IMR-90 (cell line): ENCODE results near the gene NMB. TPM values are rescaled to one million over a fixed set of nuclear protein-coding genes. Genes with fewer than 3 reads are reported as not detected.

Experiments used
- ATAC-seq: fragments of 200-7000 bp; cut with Tn5 transposase; 2 replicates; pipeline ENCODE4 v1.9.1; 2020; ENCODE audit warnings: low read depth, mild to moderate bottlenecking, moderate library complexity
- BruUV-seq: library from RNA; stranded (reverse); fragments of 400-500 nt; replicated peaks from 2 replicates; lab custom pipeline; 2021; lab: Mats Ljungman, UMichigan
- CTCF ChIA-PET: fragments of 300-600 bp; formaldehyde crosslinking; extraction: SDS; loops from one replicate; lab custom pipeline; 2021; ENCODE audit warnings: antibody characterized with exemption; lab: Yijun Ruan, JAX
- POLR2A ChIA-PET: fragments of 300-600 bp; sonication (Branson Sonifier 250); formaldehyde crosslinking; loops from one replicate; lab custom pipeline; 2022; ENCODE audit warnings: antibody characterized with exemption; ENCODE audit not compliant: unreplicated experiment; lab: Charles Lee
- DNase-seq: peaks from one replicate; pipeline ENCODE4 v3.0.0; 2013
- H2AFZ ChIP-seq: replicated peaks from 2 replicates; pipeline ENCODE3; 2013; ENCODE audit warnings: low read length, mild to moderate bottlenecking; ENCODE audit not compliant: poor library complexity
- H2AK5ac ChIP-seq: 2 replicates; pipeline ENCODE4 v1.6.1; 2013; ENCODE audit warnings: low read depth, low read length, inconsistent platforms
- H2AK9ac ChIP-seq: replicated peaks from 2 replicates; pipeline ENCODE3; 2013; ENCODE audit warnings: mild to moderate bottlenecking, low read depth, low read length, moderate library complexity; ENCODE audit not compliant: poor library complexity
- H2BK120ac ChIP-seq: 2 replicates; pipeline ENCODE4 v1.6.1; 2013; ENCODE audit warnings: low read depth, low read length, inconsistent platforms
- H2BK15ac ChIP-seq: 3 replicates; pipeline ENCODE4 v1.6.1; 2013; ENCODE audit warnings: low read depth, low read length, inconsistent platforms
- H2BK20ac ChIP-seq: 2 replicates; pipeline ENCODE4 v1.6.1; 2013; ENCODE audit warnings: low read depth, mild to moderate bottlenecking, inconsistent platforms, low read length, moderate library complexity
- H2BK5ac ChIP-seq: 2 replicates; pipeline ENCODE4 v1.6.1; 2013; ENCODE audit warnings: mild to moderate bottlenecking, low read depth, low read length, inconsistent platforms; ENCODE audit not compliant: poor library complexity, severe bottlenecking
- H3K14ac ChIP-seq: replicated peaks from 2 replicates; pipeline ENCODE4 v1.6.1; 2013; ENCODE audit warnings: low read depth, low read length, inconsistent platforms
- H3K18ac ChIP-seq: 2 replicates; pipeline ENCODE4 v1.6.1; 2013; ENCODE audit warnings: low read depth, low read length, control low read depth
- H3K23ac ChIP-seq: 2 replicates; pipeline ENCODE4 v1.6.1; 2013; ENCODE audit warnings: low read depth, low read length, inconsistent platforms
- H3K27ac ChIP-seq: 2 replicates; pipeline ENCODE4 v1.5.1; 2013; ENCODE audit warnings: mild to moderate bottlenecking, control low read depth, low read length; ENCODE audit not compliant: insufficient read depth
- H3K27me3 ChIP-seq: 2 replicates; pipeline ENCODE4 v1.6.1; 2013; ENCODE audit warnings: low read length; ENCODE audit not compliant: control insufficient read depth, insufficient read depth
- H3K36me3 ChIP-seq: 2 replicates; pipeline ENCODE4 v1.6.1; 2013; ENCODE audit warnings: low read length, mixed read lengths; ENCODE audit not compliant: control insufficient read depth, insufficient read depth
- H3K4ac ChIP-seq: 2 replicates; pipeline ENCODE4 v1.6.1; 2013; ENCODE audit warnings: low read depth, low read length, inconsistent platforms
- H3K4me1 ChIP-seq: 2 replicates; pipeline ENCODE4 v1.6.1; 2013; ENCODE audit warnings: low read length, mixed read lengths; ENCODE audit not compliant: control insufficient read depth, insufficient read depth
- H3K4me2 ChIP-seq: 2 replicates; pipeline ENCODE4 v1.6.1; 2013; ENCODE audit warnings: low read depth, mild to moderate bottlenecking, control low read depth, low read length, moderate library complexity
- H3K4me3 ChIP-seq: 2 replicates; pipeline ENCODE4 v1.5.1; 2013; ENCODE audit warnings: low read depth, mild to moderate bottlenecking, control low read depth, low read length, moderate library complexity; ENCODE audit not compliant: insufficient read depth
- H3K56ac ChIP-seq: 2 replicates; pipeline ENCODE4 v1.6.1; 2013; ENCODE audit warnings: low read length, inconsistent platforms; ENCODE audit not compliant: insufficient read depth; ENCODE audit errors: extremely low read depth
- H3K79me1 ChIP-seq, 2 experiments: 2 replicates each; pipeline ENCODE4 v1.6.1; 2013; ENCODE audit warnings: low read length in 2 of 2, inconsistent platforms in 1 of 2, low read depth in 1 of 2
- H3K9ac ChIP-seq: 2 replicates; pipeline ENCODE4 v1.6.1; 2013; ENCODE audit warnings: low read depth, low read length, control low read depth
- H3K9me1 ChIP-seq: 2 replicates; pipeline ENCODE4 v1.6.1; 2013; ENCODE audit warnings: low read length, inconsistent platforms; ENCODE audit not compliant: insufficient read depth
- H3K9me3 ChIP-seq: 2 replicates; pipeline ENCODE4 v1.6.1; 2013; ENCODE audit warnings: low read length; ENCODE audit not compliant: control insufficient read depth, insufficient read depth
- H4K20me1 ChIP-seq: 2 replicates; pipeline ENCODE4 v1.6.1; 2013; ENCODE audit warnings: low read length, inconsistent platforms; ENCODE audit not compliant: insufficient read depth
- H4K5ac ChIP-seq: 2 replicates; pipeline ENCODE4 v1.6.1; 2013; ENCODE audit warnings: mild to moderate bottlenecking, low read depth, low read length, control low read depth
- H4K8ac ChIP-seq, 2 experiments: 2 replicates each; pipeline ENCODE4 v1.6.1; 2013; ENCODE audit warnings: low read depth in 2 of 2, low read length in 2 of 2, control low read depth in 1 of 2, inconsistent platforms in 1 of 2
- H4K91ac ChIP-seq: 2 replicates; pipeline ENCODE4 v1.6.1; 2013; ENCODE audit warnings: low read depth, low read length, inconsistent platforms; ENCODE audit not compliant: insufficient read depth
- BHLHE40 ChIP-seq: fragments of 150-350 bp; IDR thresholded peaks from 2 replicates; pipeline ENCODE4 v1.6.1; 2016; ENCODE audit warnings: mild to moderate bottlenecking, low read depth, low read length
- CEBPB ChIP-seq: IDR thresholded peaks from 2 replicates; pipeline ENCODE4 v1.6.1; 2012; ENCODE audit warnings: low read depth, low read length, improper control_type of control experiment
- CHD1 ChIP-seq: IDR thresholded peaks from 2 replicates; pipeline ENCODE4 v1.6.1; 2012; ENCODE audit warnings: low read depth, low read length, improper control_type of control experiment
- CTCF ChIP-seq: conservative IDR thresholded peaks from 2 replicates; pipeline ENCODE4 v1.5.1; 2012; ENCODE audit warnings: mild to moderate bottlenecking, low read depth, low read length, improper control_type of control experiment
- ELK1 ChIP-seq: fragments of 150-350 bp; IDR thresholded peaks from 2 replicates; pipeline ENCODE4 v1.6.1; 2016; ENCODE audit warnings: low read depth, mild to moderate bottlenecking, low read length, moderate library complexity, borderline replicate concordance
- FOS ChIP-seq: fragments of 150-350 bp; IDR thresholded peaks from 2 replicates; pipeline ENCODE4 v1.6.1; 2016; ENCODE audit warnings: low read depth, low read length
- MAFK ChIP-seq: IDR thresholded peaks from 2 replicates; pipeline ENCODE4 v1.6.1; 2012; ENCODE audit warnings: low read depth, low read length, improper control_type of control experiment
- MAZ ChIP-seq: IDR thresholded peaks from 2 replicates; pipeline ENCODE4 v1.6.1; 2012; ENCODE audit warnings: low read depth, mild to moderate bottlenecking, low read length, improper control_type of control experiment, moderate library complexity, borderline replicate concordance
- MXI1 ChIP-seq: IDR thresholded peaks from 2 replicates; pipeline ENCODE4 v1.6.1; 2012; ENCODE audit warnings: low read depth, mild to moderate bottlenecking, low read length, moderate library complexity, borderline replicate concordance
- NFE2L2 ChIP-seq: fragments of 150-350 bp; IDR thresholded peaks from 2 replicates; pipeline ENCODE4 v1.6.1; 2016; ENCODE audit warnings: low read depth, mild to moderate bottlenecking, low read length
- POLR2A ChIP-seq: IDR thresholded peaks from 2 replicates; pipeline ENCODE4 v1.6.1; 2012; ENCODE audit warnings: mild to moderate bottlenecking, low read depth, low read length
- RAD21 ChIP-seq: IDR thresholded peaks from 2 replicates; pipeline ENCODE4 v1.6.1; 2012; ENCODE audit warnings: low read length, improper control_type of control experiment
- RCOR1 ChIP-seq: IDR thresholded peaks from 2 replicates; pipeline ENCODE4 v1.6.1; 2012; ENCODE audit warnings: mild to moderate bottlenecking, low read length, improper control_type of control experiment; ENCODE audit not compliant: insufficient replicate concordance
- RFX5 ChIP-seq: IDR thresholded peaks from 2 replicates; pipeline ENCODE4 v1.8.0; 2012; ENCODE audit warnings: low read depth, mild to moderate bottlenecking, low read length, moderate library complexity
- SMC3 ChIP-seq: fragments of 150-350 bp; IDR thresholded peaks from 2 replicates; pipeline ENCODE4 v1.6.1; 2016; ENCODE audit warnings: low read depth, mild to moderate bottlenecking, antibody characterized with exemption, low read length, moderate library complexity
- USF2 ChIP-seq: fragments of 150-350 bp; IDR thresholded peaks from 2 replicates; pipeline ENCODE4 v1.6.1; 2017; ENCODE audit warnings: mild to moderate bottlenecking, antibody characterized with exemption, low read length, low read depth
- WGBS, 2 experiments: methylation state at CpG; one replicate each; pipeline versions ENCODE4 v1.1.5 to v1.1.7; 2013; ENCODE audit warnings: missing lambda C conversion rate in 2 of 2; ENCODE audit not compliant: insufficient read length in 1 of 2; ENCODE audit errors: extremely low coverage in 2 of 2; 5-methylcytosine and 5-hydroxymethylcytosine counted together
- dilution Hi-C: fragments of 300-500 bp; cut with HindIII; formaldehyde crosslinking; loops from one replicate; pipeline ENCODE4 v1.14.3; 2018; ENCODE audit warnings: low sequenced_read_pairs; ENCODE audit not compliant: unreplicated experiment
- in situ Hi-C: fragments of 300-500 bp; cut with MboI; formaldehyde crosslinking; loops from 3 replicates; pipeline ENCODE4 v1.14.3; 2019; ENCODE audit warnings: low sequenced_read_pairs, inconsistent platforms, mixed read lengths
- intact Hi-C: fragments of 100-400 bp; cut with micrococcal nuclease; formaldehyde crosslinking; loops from 2 replicates; pipeline ENCODE4 v1.10.0; 2022
- polyA plus RNA-seq, 3 experiments: library from polyadenylated mRNA; depleted of rRNA; stranded (reverse); fragments of >200 nt; gene quantifications; 2 replicates each; pipeline ENCODE4 v1.2.3, GENCODE V29; 2012; ENCODE audit warnings: low replicate concordance in 1 of 3
- total RNA-seq: library from RNA; depleted of rRNA; stranded (reverse); fragments of >200 nt; gene quantifications from 2 replicates; pipeline ENCODE4 v1.2.3, GENCODE V29; 2012

NMB gene
- total and polyA plus RNA-seq, 2 of the 4 experiments (the other 2 are of a cell fraction), result 1.3 to 3.8 TPM

GRCh38 chr15:84661001-84661400 lies 3.0 kb upstream of the NMB start:
- TF ChIP-seq RAD21 (no peak), NFE2L2 (no peak), CTCF (no peak), POLR2A (no peak), MXI1 (no peak), ELK1 (no peak), BHLHE40 (no peak), CEBPB (no peak), RFX5 (no peak), CHD1 (no peak), MAZ (no peak), FOS (no peak), RCOR1 (no peak), USF2 (no peak), MAFK (no peak), SMC3 (no peak)
- H4K20me1 ChIP-seq, result no peaks in the 10 kb centered on the region
- no peak overlapping the region for H4K91ac ChIP-seq
- no peak overlapping the region for H3K18ac ChIP-seq
- H2AFZ ChIP-seq, result no peak overlapping the region
- no peak overlapping the region for H3K4me2 ChIP-seq
- no peak overlapping the region for H3K9ac ChIP-seq
- peaks cover 6 to 17% of the 10 kb centered on the region in 2 experiments; a peak in 2 of 4 replicates for H3K79me1 ChIP-seq
- DNase-seq, result no peak
- dilution Hi-C loops (no loop called here), intact Hi-C loops (no loop called here), in situ Hi-C loops (no loop called here)
- no peak overlapping the region for H3K56ac ChIP-seq
- no peak overlapping the region for H3K4me3 ChIP-seq
- H2BK120ac ChIP-seq, result no peak overlapping the region
- no peak overlapping the region for H2AK5ac ChIP-seq
- H3K14ac ChIP-seq, result no peak overlapping the region
- no peaks in the 10 kb centered on the region for H3K27me3 ChIP-seq
- no peak overlapping the region for H3K4ac ChIP-seq
- no peak overlapping the region for H2AK9ac ChIP-seq
- H4K8ac ChIP-seq, result no peak overlapping the region
- no peak overlapping the region for H2BK15ac ChIP-seq
- no peak overlapping the region for H2BK20ac ChIP-seq
- no peak overlapping the region for H3K23ac ChIP-seq
- peaks cover 10% of the 10 kb centered on the region; the same call in 1 of the 2 replicates for H3K9me1 ChIP-seq
- no peak overlapping the region for H4K5ac ChIP-seq
- peaks cover 4% of the 10 kb centered on the region for H3K36me3 ChIP-seq
- H3K27ac ChIP-seq, result no peak overlapping the region
- no peak for ATAC-seq
- H2BK5ac ChIP-seq, result no peak overlapping the region
- H3K9me3 ChIP-seq, result no peaks in the 10 kb centered on the region
- POLR2A ChIA-PET, result interaction anchor here (0.6 kb wide), 1 partner anchor 102 kb away, joined by 4 read pairs; no protein-coding TSS in a partner anchor
- CTCF ChIA-PET, result no interaction called here
- H3K4me1 ChIP-seq, result peaks cover 7% of the 10 kb centered on the region
- WGBS, 2 experiments, result 100% methylated on average over 3 of the region's 10 CpGs; no CpG with 5 or more reads in 1 of the 2 experiments
- BruUV-seq, result no TSS peak
